Measurements from ENCODE around the gene COQ5.

COQ5 gene, protein sequence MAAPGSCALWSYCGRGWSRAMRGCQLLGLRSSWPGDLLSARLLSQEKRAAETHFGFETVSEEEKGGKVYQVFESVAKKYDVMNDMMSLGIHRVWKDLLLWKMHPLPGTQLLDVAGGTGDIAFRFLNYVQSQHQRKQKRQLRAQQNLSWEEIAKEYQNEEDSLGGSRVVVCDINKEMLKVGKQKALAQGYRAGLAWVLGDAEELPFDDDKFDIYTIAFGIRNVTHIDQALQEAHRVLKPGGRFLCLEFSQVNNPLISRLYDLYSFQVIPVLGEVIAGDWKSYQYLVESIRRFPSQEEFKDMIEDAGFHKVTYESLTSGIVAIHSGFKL

DNA sequence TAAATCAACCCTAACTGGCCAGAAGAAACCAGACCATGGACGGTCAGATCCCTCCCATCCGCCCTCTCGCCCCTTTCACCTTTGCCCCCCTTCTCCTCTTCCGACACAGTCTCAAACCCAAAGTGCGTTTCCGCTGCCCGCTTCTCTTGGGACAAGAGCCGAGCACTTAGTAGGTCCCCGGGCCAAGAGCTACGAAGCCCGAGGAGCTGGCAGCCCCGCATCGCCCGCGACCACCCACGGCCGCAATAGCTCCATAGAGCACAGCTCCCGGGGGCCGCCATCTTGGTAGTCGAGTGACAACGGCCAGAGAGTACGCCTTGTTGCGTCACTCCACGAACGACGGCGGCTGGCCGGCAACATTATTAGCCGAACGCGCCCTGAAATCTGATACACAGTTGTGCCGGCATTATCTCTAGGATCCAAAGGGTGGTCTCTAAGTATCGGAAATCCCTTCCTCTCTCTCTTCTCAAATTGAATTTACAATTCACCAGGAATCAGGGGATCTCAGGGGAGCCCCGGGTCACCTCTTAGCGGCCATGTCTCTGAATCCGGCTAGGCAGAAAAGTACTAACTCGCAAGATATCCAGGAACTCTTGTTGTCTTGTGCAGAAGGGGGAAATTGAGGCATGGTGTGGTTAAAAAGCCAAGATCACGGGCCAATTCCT lies at the start of gene COQ5:
TSS of gene COQ5 (minus strand) at position 298 of the 665 bp plus-strand sequence. CDS start at position 281, 17 bp downstream.
- Histone ChIP-seq H3K27me3 (ENCODE audit: control insufficient read depth in 5 of 5, insufficient read depth in 4 of 5, low read length in 5 of 5) (no peaks in the 10 kb centered on the region), H3K4me1 (ENCODE audit: control insufficient read depth in 5 of 5, insufficient read depth in 5 of 5, low read length in 5 of 5) (peaks cover 5 to 16% (median 13%) of the 10 kb centered on the region in 5 donors), H3K9me3 (ENCODE audit: control insufficient read depth in 5 of 5, low read length in 5 of 5) (no peaks in the 10 kb centered on the region), H3K27ac (ENCODE audit: low read depth, low read length) (peak within 1 kb of the TSS; percentile 97), H3K36me3 (ENCODE audit: control insufficient read depth in 5 of 5, insufficient read depth in 5 of 5, low read length in 5 of 5) (peaks cover 0 to 4% (median 0%) of the 10 kb centered on the region in 5 donors), H3K9ac (ENCODE audit: low read length in 5 of 5) (peak within 1 kb of the TSS; percentile 35 to 97 (median 91)), H3K4me3 (ENCODE audit: low read depth in 1 of 5, low read length in 5 of 5) (peak within 1 kb of the TSS; percentile 71 to 96 (median 92))

DNA sequence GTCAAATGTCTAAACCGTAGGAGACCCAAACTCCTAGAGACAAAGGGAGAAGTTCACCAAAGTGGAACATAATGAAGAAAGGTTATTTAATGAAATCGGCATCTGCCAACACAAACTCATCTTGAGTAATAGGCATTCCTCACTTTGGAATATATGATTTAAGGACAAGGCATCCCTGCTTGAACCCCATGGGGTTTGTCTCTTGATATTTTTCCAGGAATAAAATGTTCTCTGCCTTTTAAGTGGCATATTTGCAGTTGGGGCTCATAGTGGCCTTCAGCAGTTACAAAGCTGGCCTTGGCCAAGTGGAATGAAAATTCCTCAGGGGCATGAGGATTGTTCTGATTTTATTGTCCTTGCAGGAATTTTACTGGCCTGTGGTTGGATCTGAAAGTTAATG lies 45.1 kb upstream of the COQ5 start:
- Histone ChIP-seq H3K36me3 (ENCODE audit: control insufficient read depth in 5 of 5, insufficient read depth in 5 of 5, low read length in 5 of 5) (peaks cover 29 to 97% (median 85%) of the 10 kb centered on the region in 5 donors), H3K4me1 (ENCODE audit: control insufficient read depth in 5 of 5, insufficient read depth in 5 of 5, low read length in 5 of 5) (peaks cover 0 to 17% (median 13%) of the 10 kb centered on the region in 5 donors), H3K9ac (ENCODE audit: low read length in 5 of 5) (no peak overlapping the region), H3K27me3 (ENCODE audit: control insufficient read depth in 5 of 5, insufficient read depth in 4 of 5, low read length in 5 of 5) (no peaks in the 10 kb centered on the region), H3K9me3 (ENCODE audit: control insufficient read depth in 5 of 5, low read length in 5 of 5) (no peaks in the 10 kb centered on the region), H3K27ac (ENCODE audit: low read depth, low read length) (peak overlapping the region; percentile 68), H3K4me3 (ENCODE audit: low read depth in 1 of 5, low read length in 5 of 5) (no peak overlapping the region)

DNA sequence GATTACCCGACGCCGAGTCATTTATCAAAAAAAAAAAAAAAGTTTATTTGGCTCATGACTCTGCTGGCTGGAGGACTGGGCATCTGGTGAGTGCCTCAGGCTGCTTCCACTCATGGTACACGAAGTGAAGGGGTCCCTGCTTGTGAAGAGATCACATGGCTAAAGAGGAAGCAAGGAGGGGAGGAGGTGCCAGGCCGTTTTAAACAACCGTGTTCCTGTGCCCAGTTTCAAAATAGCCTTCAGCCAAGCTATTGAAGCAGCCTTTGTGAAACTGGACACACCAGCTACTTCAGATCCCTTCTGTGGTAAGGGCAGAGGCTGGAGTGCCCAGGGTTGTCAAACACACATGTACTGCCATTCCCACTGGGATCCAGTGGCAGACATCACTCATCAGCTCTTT lies 44.6 kb upstream of the COQ5 start:
- Histone ChIP-seq H3K27me3 (ENCODE audit: control insufficient read depth in 5 of 5, insufficient read depth in 4 of 5, low read length in 5 of 5) (no peaks in the 10 kb centered on the region), H3K4me1 (ENCODE audit: control insufficient read depth in 5 of 5, insufficient read depth in 5 of 5, low read length in 5 of 5) (peaks cover 0 to 17% (median 13%) of the 10 kb centered on the region in 5 donors), H3K27ac (ENCODE audit: low read depth, low read length) (peak overlapping the region; percentile 68), H3K9ac (ENCODE audit: low read length in 5 of 5) (peak overlapping the region in 1 of 5 donors; percentile 22), H3K9me3 (ENCODE audit: control insufficient read depth in 5 of 5, low read length in 5 of 5) (no peaks in the 10 kb centered on the region), H3K36me3 (ENCODE audit: control insufficient read depth in 5 of 5, insufficient read depth in 5 of 5, low read length in 5 of 5) (peaks cover 29 to 97% (median 85%) of the 10 kb centered on the region in 5 donors), H3K4me3 (ENCODE audit: low read depth in 1 of 5, low read length in 5 of 5) (no peak overlapping the region)

DNA sequence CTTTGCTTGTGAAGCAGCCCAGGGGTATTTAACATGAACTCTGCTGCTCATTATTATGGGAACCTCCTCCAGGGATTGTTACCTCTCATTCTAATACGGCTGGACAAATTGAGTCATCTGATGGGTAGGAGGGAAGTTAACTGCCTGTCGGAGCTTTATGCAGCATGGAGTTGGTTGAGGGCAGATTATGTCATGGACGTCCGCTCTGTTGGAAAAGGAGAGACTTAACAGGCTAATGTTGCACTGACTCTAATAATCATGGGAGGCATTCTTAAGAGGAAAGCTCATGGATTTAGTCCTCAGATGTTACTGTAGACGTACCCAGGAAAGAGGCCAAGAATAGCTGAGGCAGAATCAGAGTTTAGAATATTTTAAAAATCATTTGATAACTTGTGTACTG lies 42.3 kb upstream of the COQ5 start:
- Histone ChIP-seq H3K4me3 (ENCODE audit: low read depth in 1 of 5, low read length in 5 of 5) (no peak overlapping the region), H3K36me3 (ENCODE audit: control insufficient read depth in 5 of 5, insufficient read depth in 5 of 5, low read length in 5 of 5) (peaks cover 25 to 97% (median 80%) of the 10 kb centered on the region in 5 donors), H3K9ac (ENCODE audit: low read length in 5 of 5) (no peak overlapping the region), H3K27ac (ENCODE audit: low read depth, low read length) (no peak overlapping the region), H3K4me1 (ENCODE audit: control insufficient read depth in 5 of 5, insufficient read depth in 5 of 5, low read length in 5 of 5) (peaks cover 0 to 17% (median 13%) of the 10 kb centered on the region in 5 donors), H3K9me3 (ENCODE audit: control insufficient read depth in 5 of 5, low read length in 5 of 5) (no peaks in the 10 kb centered on the region), H3K27me3 (ENCODE audit: control insufficient read depth in 5 of 5, insufficient read depth in 4 of 5, low read length in 5 of 5) (no peaks in the 10 kb centered on the region)

DNA sequence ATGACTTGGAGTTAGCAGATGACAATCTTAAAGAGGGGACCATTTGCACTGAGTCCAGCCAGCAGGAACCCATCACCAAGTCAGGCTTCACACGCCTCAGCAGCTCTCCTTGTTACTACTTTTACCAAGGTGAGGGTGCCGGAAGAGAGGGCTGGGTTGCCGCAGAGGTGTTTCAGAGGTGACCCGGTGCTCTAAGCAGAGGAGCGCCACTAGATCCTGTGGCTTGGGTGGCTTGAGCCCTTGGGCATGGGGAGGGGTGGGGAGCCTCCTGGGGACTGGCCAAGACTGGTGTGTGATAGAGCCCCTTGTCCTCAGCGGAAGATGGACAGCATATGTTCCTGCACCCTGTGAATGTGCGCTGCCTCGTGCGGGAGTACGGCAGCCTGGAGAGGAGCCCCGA lies 34.5 kb upstream of the COQ5 start:
- no peak overlapping the region for H3K27ac ChIP-seq (ENCODE audit: low read depth, low read length)
- peaks cover 42 to 92% (median 79%) of the 10 kb centered on the region in 5 donors for H3K36me3 ChIP-seq (ENCODE audit: control insufficient read depth in 5 of 5, insufficient read depth in 5 of 5, low read length in 5 of 5)

DNA sequence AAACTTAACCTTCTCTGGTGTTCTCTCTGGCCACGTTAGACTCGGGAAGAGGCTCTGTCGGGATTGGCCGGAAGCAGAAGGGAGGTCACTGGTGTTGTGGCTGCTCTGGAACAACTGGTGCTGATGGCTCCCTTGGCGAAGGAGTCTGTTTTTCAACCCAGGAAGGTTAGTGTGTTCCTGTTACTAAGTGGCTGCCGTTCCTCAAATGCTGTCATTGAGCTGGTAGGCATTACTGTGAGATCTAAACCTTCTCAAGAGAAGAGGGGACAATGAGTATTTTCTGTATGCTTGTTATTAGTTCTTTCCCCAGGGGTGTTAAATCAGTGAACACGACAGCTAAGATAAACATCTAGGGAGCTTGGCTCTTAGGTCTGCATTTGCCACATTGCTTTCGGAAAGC lies 33.9 kb upstream of the COQ5 start:
- H3K27ac ChIP-seq (ENCODE audit: low read depth, low read length) = no peak overlapping the region
- no peak overlapping the region for H3K9ac ChIP-seq (ENCODE audit: low read length in 5 of 5)
- H3K4me3 ChIP-seq (ENCODE audit: low read depth in 1 of 5, low read length in 5 of 5) = no peak overlapping the region
- peaks cover 0 to 1% (median 0%) of the 10 kb centered on the region in 5 donors for H3K4me1 ChIP-seq (ENCODE audit: control insufficient read depth in 5 of 5, insufficient read depth in 5 of 5, low read length in 5 of 5)
- no peaks in the 10 kb centered on the region for H3K9me3 ChIP-seq (ENCODE audit: control insufficient read depth in 5 of 5, low read length in 5 of 5)
- H3K27me3 ChIP-seq (ENCODE audit: control insufficient read depth in 5 of 5, insufficient read depth in 4 of 5, low read length in 5 of 5) = no peaks in the 10 kb centered on the region
- H3K36me3 ChIP-seq (ENCODE audit: control insufficient read depth in 5 of 5, insufficient read depth in 5 of 5, low read length in 5 of 5) = peaks cover 43 to 87% (median 76%) of the 10 kb centered on the region in 5 donors

More for the DNA sequence above, 34.5 kb upstream of the COQ5 start:
- Histone ChIP-seq H3K27me3 (ENCODE audit: control insufficient read depth in 5 of 5, insufficient read depth in 4 of 5, low read length in 5 of 5) (no peaks in the 10 kb centered on the region), H3K9me3 (ENCODE audit: control insufficient read depth in 5 of 5, low read length in 5 of 5) (no peaks in the 10 kb centered on the region), H3K4me3 (ENCODE audit: low read depth in 1 of 5, low read length in 5 of 5) (no peak overlapping the region), H3K9ac (ENCODE audit: low read length in 5 of 5) (no peak overlapping the region), H3K4me1 (ENCODE audit: control insufficient read depth in 5 of 5, insufficient read depth in 5 of 5, low read length in 5 of 5) (no peaks in the 10 kb centered on the region)

DNA sequence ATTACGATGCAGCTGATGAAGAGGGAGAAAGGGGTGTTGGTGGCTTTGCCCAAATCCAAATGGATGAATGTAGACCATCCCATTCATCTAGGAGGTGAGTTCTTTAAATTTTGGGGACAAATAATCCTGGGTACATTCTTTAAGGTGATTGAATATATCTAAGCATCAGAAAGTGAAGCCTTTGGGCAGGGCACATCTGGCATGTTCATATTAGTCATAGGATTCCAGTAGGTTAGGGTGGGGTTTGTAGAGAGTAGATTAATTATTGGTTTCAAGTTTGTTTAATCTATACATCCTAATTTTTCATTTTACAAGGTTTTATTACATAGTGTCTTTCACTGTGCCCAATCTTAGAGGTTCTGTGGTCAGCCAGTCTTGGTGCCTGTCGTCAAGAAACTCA lies 28.6 kb upstream of the COQ5 start:
- H3K27ac ChIP-seq (ENCODE audit: low read depth, low read length) = no peak overlapping the region
- H3K4me1 ChIP-seq (ENCODE audit: control insufficient read depth in 5 of 5, insufficient read depth in 5 of 5, low read length in 5 of 5) = peaks cover 0 to 14% (median 9%) of the 10 kb centered on the region in 5 donors
- no peaks in the 10 kb centered on the region for H3K9me3 ChIP-seq (ENCODE audit: control insufficient read depth in 5 of 5, low read length in 5 of 5)
- H3K36me3 ChIP-seq (ENCODE audit: control insufficient read depth in 5 of 5, insufficient read depth in 5 of 5, low read length in 5 of 5) = peaks cover 27 to 67% (median 54%) of the 10 kb centered on the region in 5 donors
- no peaks in the 10 kb centered on the region for H3K27me3 ChIP-seq (ENCODE audit: control insufficient read depth in 5 of 5, insufficient read depth in 4 of 5, low read length in 5 of 5)
- H3K4me3 ChIP-seq (ENCODE audit: low read depth in 1 of 5, low read length in 5 of 5) = no peak overlapping the region
- no peak overlapping the region for H3K9ac ChIP-seq (ENCODE audit: low read length in 5 of 5)

DNA sequence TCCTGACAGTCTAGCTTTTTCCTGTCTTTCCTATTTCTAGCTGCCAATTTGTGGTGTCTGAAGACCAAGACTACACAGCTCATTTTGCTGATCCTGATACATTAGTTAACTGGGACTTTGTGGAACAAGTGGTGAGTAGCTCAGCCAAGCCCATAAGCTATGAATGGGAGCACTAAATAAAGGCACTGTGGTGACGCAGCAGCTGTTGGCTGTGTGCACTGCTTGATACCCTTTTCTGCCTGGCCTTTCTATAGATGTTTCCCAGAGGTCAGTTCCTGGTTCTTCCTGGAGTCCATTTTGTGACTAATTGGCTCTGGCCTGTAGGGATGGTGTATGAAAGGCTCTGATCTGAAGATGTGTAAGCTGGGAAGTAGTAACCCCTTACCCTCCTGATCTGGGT lies 25.7 kb upstream of the COQ5 start:
- peaks cover 12 to 45% (median 38%) of the 10 kb centered on the region in 5 donors for H3K36me3 ChIP-seq (ENCODE audit: control insufficient read depth in 5 of 5, insufficient read depth in 5 of 5, low read length in 5 of 5)
- peak overlapping the region in 1 of 5 donors; percentile 9 for H3K9ac ChIP-seq (ENCODE audit: low read length in 5 of 5)
- H3K4me3 ChIP-seq (ENCODE audit: low read depth in 1 of 5, low read length in 5 of 5) = no peak overlapping the region
- H3K27ac ChIP-seq (ENCODE audit: low read depth, low read length) = peak overlapping the region; percentile 28
- no peaks in the 10 kb centered on the region for H3K27me3 ChIP-seq (ENCODE audit: control insufficient read depth in 5 of 5, insufficient read depth in 4 of 5, low read length in 5 of 5)
- peaks cover 0 to 33% (median 24%) of the 10 kb centered on the region in 5 donors for H3K4me1 ChIP-seq (ENCODE audit: control insufficient read depth in 5 of 5, insufficient read depth in 5 of 5, low read length in 5 of 5)
- H3K9me3 ChIP-seq (ENCODE audit: control insufficient read depth in 5 of 5, low read length in 5 of 5) = no peaks in the 10 kb centered on the region

DNA sequence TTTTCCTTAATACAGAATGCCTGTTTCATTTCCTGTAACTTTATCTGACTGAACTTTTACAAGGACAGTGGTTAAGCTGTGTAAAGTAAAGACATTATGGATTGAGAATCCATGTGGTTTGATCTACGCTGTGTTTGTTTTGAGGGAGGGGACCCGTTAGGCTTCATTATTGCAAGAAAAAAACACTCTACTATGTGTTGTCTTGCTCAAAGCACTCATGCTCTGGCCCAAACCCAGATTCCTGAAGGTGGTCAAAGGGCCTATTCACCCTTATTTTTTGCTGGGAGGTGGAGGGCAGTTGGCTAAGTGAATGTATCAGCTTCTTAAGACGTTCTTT lies 17.1 kb upstream of the COQ5 start:
- Histone ChIP-seq H3K4me1 (ENCODE audit: control insufficient read depth in 5 of 5, insufficient read depth in 5 of 5, low read length in 5 of 5) (peaks cover 0 to 26% (median 17%) of the 10 kb centered on the region in 5 donors), H3K9ac (ENCODE audit: low read length in 5 of 5) (no peak overlapping the region), H3K27ac (ENCODE audit: low read depth, low read length) (no peak overlapping the region)

DNA sequence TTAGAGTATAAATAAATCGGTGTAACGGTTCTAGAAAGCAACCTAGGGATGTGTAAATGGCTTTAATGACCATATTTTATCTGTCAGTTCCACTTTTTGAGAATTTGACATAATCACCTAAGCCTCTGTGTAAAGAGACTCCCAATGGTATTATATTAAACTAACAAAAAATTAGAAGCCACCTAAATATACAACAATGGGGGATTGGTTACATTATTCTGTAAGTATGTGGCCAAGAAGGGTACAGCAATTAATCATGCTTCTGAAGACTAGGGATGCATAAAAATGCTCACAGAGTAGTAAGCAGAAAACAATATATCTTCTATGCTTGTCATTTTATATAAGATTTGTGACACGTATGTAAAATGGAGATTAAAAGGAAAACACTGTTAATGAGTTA lies 15.7 kb upstream of the COQ5 start:
- peak overlapping the region in 1 of 5 donors; percentile 32 for H3K9ac ChIP-seq (ENCODE audit: low read length in 5 of 5)
- H3K36me3 ChIP-seq (ENCODE audit: control insufficient read depth in 5 of 5, insufficient read depth in 5 of 5, low read length in 5 of 5) = peaks cover 17 to 36% (median 30%) of the 10 kb centered on the region in 5 donors
- no peak overlapping the region for H3K4me3 ChIP-seq (ENCODE audit: low read depth in 1 of 5, low read length in 5 of 5)
- no peaks in the 10 kb centered on the region for H3K9me3 ChIP-seq (ENCODE audit: control insufficient read depth in 5 of 5, low read length in 5 of 5)
- no peaks in the 10 kb centered on the region for H3K27me3 ChIP-seq (ENCODE audit: control insufficient read depth in 5 of 5, insufficient read depth in 4 of 5, low read length in 5 of 5)
- peaks cover 0 to 27% (median 19%) of the 10 kb centered on the region in 5 donors for H3K4me1 ChIP-seq (ENCODE audit: control insufficient read depth in 5 of 5, insufficient read depth in 5 of 5, low read length in 5 of 5)
- H3K27ac ChIP-seq (ENCODE audit: low read depth, low read length) = no peak overlapping the region

More for the DNA sequence above, 17.1 kb upstream of the COQ5 start:
- Histone ChIP-seq H3K9me3 (ENCODE audit: control insufficient read depth in 5 of 5, low read length in 5 of 5) (no peaks in the 10 kb centered on the region), H3K27me3 (ENCODE audit: control insufficient read depth in 5 of 5, insufficient read depth in 4 of 5, low read length in 5 of 5) (no peaks in the 10 kb centered on the region), H3K36me3 (ENCODE audit: control insufficient read depth in 5 of 5, insufficient read depth in 5 of 5, low read length in 5 of 5) (peaks cover 17 to 36% (median 30%) of the 10 kb centered on the region in 5 donors), H3K4me3 (ENCODE audit: low read depth in 1 of 5, low read length in 5 of 5) (no peak overlapping the region)
